NCI-H82 treated with DMSO at 0.1 percent for 48 hours (cell line): ENCODE measurements around the gene BRS3.
"Not testable (repeated sequence)": the region's sequence is repeated elsewhere in the genome, so short reads cannot be mapped to it uniquely, and the experiment has no call there.

ENCODE experiments used
- DNase-seq: peaks from one replicate; lab custom pipeline; 2025; ENCODE audit not compliant: unreplicated experiment; lab: John Stamatoyannopoulos, UW

The BRS3 gene

GRCh38 chrX:136487647-136488046 is at the start of gene BRS3:
Gene BRS3, plus strand, starts transcription at chrX:136487947. Its CDS starts 168 bp downstream, at chrX:136488115.
- no peak for DNase-seq

GRCh38 chrX:136438192-136438591 is 49.6 kb upstream of the BRS3 start:
- no peak for DNase-seq

- DNase-seq: not testable (repeated sequence)
Observed at GRCh38 chrX:136445674-136446073, 42.1 kb upstream of the BRS3 start.

GRCh38 chrX:136446208-136446607 is 41.5 kb upstream of the BRS3 start:
- DNase-seq: no peak

- no peak for DNase-seq
Observed at GRCh38 chrX:136447308-136447707, 40.4 kb upstream of the BRS3 start.

- DNase-seq: no peak
Observed at GRCh38 chrX:136447968-136448367, 39.8 kb upstream of the BRS3 start.

GRCh38 chrX:136450050-136450830 is 37.5 kb upstream of the BRS3 start:
- DNase-seq: no peak

- DNase-seq: no peak
Observed at GRCh38 chrX:136452614-136453013, 35.1 kb upstream of the BRS3 start.

- DNase-seq: no peak
Observed at GRCh38 chrX:136453114-136453513, 34.6 kb upstream of the BRS3 start.

GRCh38 chrX:136453771-136454170 is 34.0 kb upstream of the BRS3 start:
- no peak for DNase-seq

- no peak for DNase-seq
Observed at GRCh38 chrX:136456133-136456532, 31.6 kb upstream of the BRS3 start.

GRCh38 chrX:136457303-136457917 is 30.3 kb upstream of the BRS3 start:
- DNase-seq: no peak

- no peak for DNase-seq
Observed at GRCh38 chrX:136464589-136464988, 23.2 kb upstream of the BRS3 start.

GRCh38 chrX:136467303-136467702 is 20.4 kb upstream of the BRS3 start:
- no peak for DNase-seq

GRCh38 chrX:136468391-136469103 is 19.2 kb upstream of the BRS3 start:
- DNase-seq: no peak

GRCh38 chrX:136473663-136474062 is 14.1 kb upstream of the BRS3 start:
- DNase-seq: no peak

GRCh38 chrX:136475236-136475635 is 12.5 kb upstream of the BRS3 start:
- no peak for DNase-seq

- no peak for DNase-seq
Observed at GRCh38 chrX:136476501-136476900, 11.2 kb upstream of the BRS3 start.

- no peak for DNase-seq
Observed at GRCh38 chrX:136477026-136477425, 10.7 kb upstream of the BRS3 start.

GRCh38 chrX:136480383-136480782 is 7.4 kb upstream of the BRS3 start:
- DNase-seq: no peak

GRCh38 chrX:136488706-136489105 is 959 bp downstream of the BRS3 start:
- no peak for DNase-seq

GRCh38 chrX:136491832-136492231 is 4.1 kb downstream of the BRS3 start:
- DNase-seq: no peak
